Neural cell (in vitro differentiated cells): ENCODE data around the gene FARP1.

Experiments used
- EP300 ChIP-seq: fragments of 450-650 bp; conservative IDR thresholded peaks from 2 replicates; pipeline ENCODE4 v1.6.1; 2014; ENCODE audit warnings: antibody characterized with exemption, mild to moderate bottlenecking, moderate library complexity; ENCODE audit not compliant: poor library complexity, severe bottlenecking
- EZH2 ChIP-seq: fragments of 200-600, 300-800 bp; shearing (Covaris generic), sonication (generic); IDR thresholded peaks from 2 replicates; pipeline ENCODE4 v1.6.1; 2014; ENCODE audit warnings: antibody characterized with exemption, low read length, borderline replicate concordance, mild to moderate bottlenecking; ENCODE audit not compliant: insufficient read depth, poor library complexity, severe bottlenecking
- POLR2AphosphoS5 ChIP-seq: IDR thresholded peaks from 2 replicates; pipeline ENCODE4 v1.6.1; 2012
- TF ChIP-seq, protein P1 (sequence below): fragments of 450-650 bp; IDR thresholded peaks from 2 replicates; pipeline ENCODE4 v1.5.1; 2014; ENCODE audit warnings: antibody characterized with exemption, mild to moderate bottlenecking, moderate library complexity; ENCODE audit not compliant: poor library complexity, severe bottlenecking

DNA sequence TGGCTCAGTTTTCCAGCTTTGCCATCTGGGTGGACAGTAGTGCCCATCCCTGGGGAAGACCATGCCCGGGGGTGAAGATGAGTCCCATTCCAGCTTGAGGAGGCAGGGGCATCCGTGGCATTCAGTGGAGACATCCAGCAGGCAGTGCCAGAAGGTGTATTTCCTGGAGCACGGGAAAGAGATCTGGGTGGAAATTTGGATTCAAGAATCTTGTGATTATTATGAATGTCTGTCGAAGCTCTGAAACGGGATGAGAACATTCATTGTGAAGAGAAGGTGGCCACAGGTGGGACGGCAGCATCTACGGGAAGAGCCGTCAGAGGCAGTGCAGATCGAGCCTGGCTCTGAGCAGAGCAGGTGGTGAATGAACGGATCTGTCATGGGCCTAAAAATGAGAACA lies 201.5 kb downstream of the FARP1 start:
- TF ChIP-seq EZH2 (no peak), EP300 (no peak), POLR2AphosphoS5 (no peak)
- TF ChIP-seq, protein P1, sequence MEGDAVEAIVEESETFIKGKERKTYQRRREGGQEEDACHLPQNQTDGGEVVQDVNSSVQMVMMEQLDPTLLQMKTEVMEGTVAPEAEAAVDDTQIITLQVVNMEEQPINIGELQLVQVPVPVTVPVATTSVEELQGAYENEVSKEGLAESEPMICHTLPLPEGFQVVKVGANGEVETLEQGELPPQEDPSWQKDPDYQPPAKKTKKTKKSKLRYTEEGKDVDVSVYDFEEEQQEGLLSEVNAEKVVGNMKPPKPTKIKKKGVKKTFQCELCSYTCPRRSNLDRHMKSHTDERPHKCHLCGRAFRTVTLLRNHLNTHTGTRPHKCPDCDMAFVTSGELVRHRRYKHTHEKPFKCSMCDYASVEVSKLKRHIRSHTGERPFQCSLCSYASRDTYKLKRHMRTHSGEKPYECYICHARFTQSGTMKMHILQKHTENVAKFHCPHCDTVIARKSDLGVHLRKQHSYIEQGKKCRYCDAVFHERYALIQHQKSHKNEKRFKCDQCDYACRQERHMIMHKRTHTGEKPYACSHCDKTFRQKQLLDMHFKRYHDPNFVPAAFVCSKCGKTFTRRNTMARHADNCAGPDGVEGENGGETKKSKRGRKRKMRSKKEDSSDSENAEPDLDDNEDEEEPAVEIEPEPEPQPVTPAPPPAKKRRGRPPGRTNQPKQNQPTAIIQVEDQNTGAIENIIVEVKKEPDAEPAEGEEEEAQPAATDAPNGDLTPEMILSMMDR = no peak
